A549 (cell line): ENCODE results near the gene MCM6. TPM values are rescaled to one million over a fixed set of nuclear protein-coding genes. Genes with fewer than 3 reads are reported as not detected.

Source experiments
- ATAC-seq, 2 experiments: fragments of 200-7000 bp in 1 of 2; fragments of >200 bp in 1 of 2; cut with Nextera tagmentation in 1 of 2; cut with Tn5 transposase in 1 of 2; 3 replicates each; pipeline versions ENCODE4 v1.8.0 to v1.9.1; 2018 to 2020; ENCODE audit warnings: mild to moderate bottlenecking in 1 of 2, moderate library complexity in 1 of 2
- CTCF ChIA-PET: fragments of 300-600 bp; sonication (Branson Sonifier 250); formaldehyde crosslinking; extraction: SDS; loops from one replicate; lab custom pipeline; 2021; ENCODE audit warnings: antibody characterized with exemption, inconsistent platforms; lab: Yijun Ruan, JAX
- POLR2A ChIA-PET: fragments of 350-600 bp; formaldehyde crosslinking; extraction: SDS; loops from one replicate; lab custom pipeline; 2021; ENCODE audit warnings: antibody characterized with exemption, inconsistent platforms; lab: Yijun Ruan, JAX
- DNase-seq, 2 experiments: peaks; one replicate each; pipeline versions ENCODE4 v3.0.0 to v3.0.0-alpha.2; 2011 to 2016; ENCODE audit warnings: low read depth in 1 of 2, low spot score in 1 of 2
- FAIRE-seq: peaks from 2 replicates; lab custom pipeline; 2011; peaks lifted over from hg19 to GRCh38; lab: Jason Lieb, UNC
- H3K27ac ChIP-seq, 2 experiments: fragments of >200 bp; sonication (Bioruptor Twin); formaldehyde crosslinking; 3 replicates each; pipeline ENCODE4 v1.5.1; 2016 to 2017
- H3K4me1 ChIP-seq: fragments of >200 bp; sonication (Bioruptor Twin); formaldehyde crosslinking; 3 replicates; pipeline ENCODE4 v1.6.1; 2016
- H3K4me2 ChIP-seq: fragments of >200 bp; sonication (Bioruptor Twin); formaldehyde crosslinking; 3 replicates; pipeline ENCODE4 v1.6.1; 2016
- H3K4me3 ChIP-seq: fragments of >200 bp; sonication (Bioruptor Twin); formaldehyde crosslinking; 3 replicates; pipeline ENCODE4 v1.5.1; 2016
- H3K9me3 ChIP-seq: fragments of >200 bp; sonication (Bioruptor Twin); formaldehyde crosslinking; 3 replicates; pipeline ENCODE4 v1.6.1; 2016
- BCL3 ChIP-seq: fragments of >200 bp; sonication (Bioruptor Twin); formaldehyde crosslinking; IDR thresholded peaks from 3 replicates; pipeline ENCODE4 v1.6.1; 2016
- CHD4 ChIP-seq: fragments of 200-600 bp; sonication (generic); IDR thresholded peaks from 2 replicates; pipeline ENCODE4 v1.6.1; 2016; ENCODE audit warnings: antibody characterized with exemption, mild to moderate bottlenecking, borderline replicate concordance
- CTCF ChIP-seq: fragments of >200 bp; sonication (Bioruptor Twin); formaldehyde crosslinking; IDR thresholded peaks from 3 replicates; pipeline ENCODE4 v1.5.1; 2016
- E2F6 ChIP-seq: IDR thresholded peaks from 2 replicates; pipeline ENCODE4 v1.6.1; 2012; ENCODE audit warnings: low read depth, borderline replicate concordance
- EHF ChIP-seq: fragments of 250-450 bp; sonication (Bioruptor Pico); IDR thresholded peaks from 2 replicates; pipeline ENCODE4 v1.5.0; 2020; ENCODE audit warnings: mild to moderate bottlenecking
- ESRRA ChIP-seq: fragments of 150-350 bp; IDR thresholded peaks from 2 replicates; pipeline ENCODE4 v1.6.1; 2014; ENCODE audit warnings: mild to moderate bottlenecking, low read length, borderline replicate concordance
- FOSB ChIP-seq: fragments of 250-450 bp; sonication (Bioruptor Pico); IDR thresholded peaks from 2 replicates; pipeline ENCODE4 v1.5.0; 2020; ENCODE audit warnings: mild to moderate bottlenecking, moderate library complexity
- HEYL ChIP-seq: fragments of 250-450 bp; sonication (Bioruptor Pico); IDR thresholded peaks from 2 replicates; pipeline ENCODE4 v1.8.0; 2021; ENCODE audit warnings: mild to moderate bottlenecking, moderate library complexity
- HOXB5 ChIP-seq: fragments of 250-450 bp; sonication (Bioruptor Pico); IDR thresholded peaks from 2 replicates; pipeline ENCODE4 v1.5.0; 2020; ENCODE audit warnings: mild to moderate bottlenecking, moderate library complexity
- JUNB ChIP-seq: fragments of >200 bp; sonication (Bioruptor Twin); formaldehyde crosslinking; IDR thresholded peaks from 2 replicates; pipeline ENCODE4 v1.6.1; 2016
- MAFK ChIP-seq: fragments of 450-650 bp; IDR thresholded peaks from 2 replicates; pipeline ENCODE4 v1.6.1; 2014; ENCODE audit not compliant: partially characterized antibody
- NFE2L2 ChIP-seq: fragments of 150-350 bp; conservative IDR thresholded peaks from 2 replicates; pipeline ENCODE4 v1.6.1; 2014; ENCODE audit warnings: low read length
- NPAS2 ChIP-seq: fragments of 250-450 bp; sonication (Bioruptor Pico); IDR thresholded peaks from 2 replicates; pipeline ENCODE4 v1.8.0; 2022; ENCODE audit warnings: mild to moderate bottlenecking, moderate library complexity, borderline replicate concordance
- NR3C1 ChIP-seq: fragments of >200 bp; sonication (Bioruptor Twin); formaldehyde crosslinking; IDR thresholded peaks from 3 replicates; pipeline ENCODE4 v1.6.1; 2017
- RAD21 ChIP-seq, 2 experiments: fragments of >200 bp in 1 of 2; sonication (Bioruptor Twin) in 1 of 2; formaldehyde crosslinking in 1 of 2; IDR thresholded peaks in 1 of 2; conservative IDR thresholded peaks in 1 of 2; 2 replicates in 1 of 2; 3 replicates in 1 of 2; pipeline ENCODE4 v1.6.1; 2012 to 2018; ENCODE audit warnings: inconsistent platforms in 1 of 2
- RCOR1 ChIP-seq: fragments of 150-350 bp; IDR thresholded peaks from 2 replicates; pipeline ENCODE4 v1.6.1; 2014; ENCODE audit warnings: antibody characterized with exemption, low read length, low read depth
- TP53 ChIP-seq: fragments of 250-450 bp; sonication (Bioruptor Pico); IDR thresholded peaks from 2 replicates; pipeline ENCODE4 v1.5.0; 2021; ENCODE audit warnings: mild to moderate bottlenecking, moderate library complexity
- WGBS: methylation state at CpG from one replicate; pipeline ENCODE4 v1.1.6; 2017; ENCODE audit errors: missing lambda C conversion rate; 5-methylcytosine and 5-hydroxymethylcytosine counted together
- polyA plus RNA-seq, 4 experiments: library from polyadenylated mRNA; depleted of rRNA in 3 of 4; stranded (reverse); fragments of >200 nt; fragmentation: RNase III in 1 of 4; extraction: RNeasy Plus Mini Kit Qiagen cat#74134 plus additional on column Dnase treatment in 1 of 4; gene quantifications; 2 replicates in 3 of 4; 3 replicates in 1 of 4; pipeline ENCODE4 v1.2.3, GENCODE V29; 2011 to 2017

MCM6 gene
- polyA plus RNA-seq, 2 of the 4 experiments (the other 2 are of a cell fraction), result 59.6 to 61.4 TPM

- CTCF ChIA-PET, result interaction anchor here (0.6 to 4.3 kb wide), 4 partner anchors 14 to 896 kb away, joined by 3 to 29 read pairs (median 4); no protein-coding TSS in a partner anchor
- DNase-seq (peak in 1 of 2 experiments; percentile 11), FAIRE-seq (no peak)
Measured at GRCh38 chr2:135799738-135800137, 76.5 kb downstream of the MCM6 start.

GRCh38 chr2:135798762-135799161 lies 77.5 kb downstream of the MCM6 start:
- Histone ChIP-seq H3K4me1 (no peaks in the 10 kb centered on the region), H3K9me3 (peaks cover 20% of the 10 kb centered on the region), H3K27ac (no peak overlapping the region), H3K4me2 (no peak overlapping the region), H3K4me3 (no peak overlapping the region)
- TF ChIP-seq EHF (CRISPR knock-in tag), result no peak
- no peak for TF ChIP-seq MAFK
- TF ChIP-seq NR3C1, result no peak
- no peak for TF ChIP-seq FOSB (CRISPR knock-in tag)
- TF ChIP-seq NFE2L2, result no peak
- no peak for TF ChIP-seq CTCF
- no peak for TF ChIP-seq RAD21 (conservative IDR thresholded peaks at IDR 0.05 in 1 of 2, IDR thresholded peaks at IDR 0.05 in 1 of 2)
- no peak for TF ChIP-seq E2F6
- TF ChIP-seq JUNB, result no peak
- TF ChIP-seq HOXB5 (CRISPR knock-in tag), result no peak
- no peak for TF ChIP-seq CHD4
- POLR2A ChIA-PET, result interaction anchor here (1.0 kb wide), 1 partner anchor 78 kb away, joined by 3 read pairs; the partner anchor contains the start of gene MCM6
- DNase-seq (peak in 1 of 2 experiments; percentile 22), FAIRE-seq (no peak), ATAC-seq (peak; percentile 41 to 63; a peak in 3 of 6 replicates)
- 39% methylated on average over 4 of the region's 4 CpGs for WGBS
- CTCF ChIA-PET, result interaction anchor here (1.1 to 4.3 kb wide), 15 partner anchors 9 to 810 kb away, joined by 3 to 29 read pairs (median 7); no protein-coding TSS in a partner anchor

More at GRCh38 chr2:135799738-135800137, 76.5 kb downstream of the MCM6 start:
- 7% methylated on average over 2 of the region's 2 CpGs for WGBS
- H3K9me3 ChIP-seq, result peaks cover 20% of the 10 kb centered on the region
- TF ChIP-seq TP53 (no peak), HEYL (CRISPR knock-in tag) (no peak), NPAS2 (CRISPR knock-in tag) (no peak), RCOR1 (no peak), ESRRA (no peak)
- H3K4me2 ChIP-seq, result no peak overlapping the region
- POLR2A ChIA-PET, result no interaction called here
- no peaks in the 10 kb centered on the region for H3K4me1 ChIP-seq
- no peak overlapping the region for H3K27ac ChIP-seq
- H3K4me3 ChIP-seq, result no peak overlapping the region
- ATAC-seq, result no peak

- no peak overlapping the region for H3K4me3 ChIP-seq
- ATAC-seq, result peak; percentile 6 to 13; a peak in 3 of 6 replicates
- H3K4me1 ChIP-seq, result no peaks in the 10 kb centered on the region
- H3K4me2 ChIP-seq, result no peak overlapping the region
- H3K9me3 ChIP-seq, result peaks cover 20% of the 10 kb centered on the region
- TF ChIP-seq BCL3, result no peak
- ChIA-PET CTCF (interaction anchor here (0.7 to 4.3 kb wide), 26 partner anchors 9 to 840 kb away, joined by 3 to 29 read pairs (median 7); partner anchors contain the start of gene UBXN4), POLR2A (interaction anchor here (1.0 kb wide), 1 partner anchor 78 kb away, joined by 3 read pairs; the partner anchor contains the start of gene MCM6)
- 70% methylated on average over 5 of the region's 5 CpGs for WGBS
- FAIRE-seq, result no peak
- no peak overlapping the region for H3K27ac ChIP-seq
- no peak for DNase-seq
Measured at GRCh38 chr2:135798275-135798705, 78.0 kb downstream of the MCM6 start.
